SJSA1 (cell line): ENCODE results near the gene SARS1. TPM values are rescaled to one million over a fixed set of nuclear protein-coding genes. Genes with fewer than 3 reads are reported as not detected.
"Not testable (repeated sequence)": the region's sequence is repeated elsewhere in the genome, so short reads cannot be mapped to it uniquely, and the experiment has no call there.

ENCODE experiments used
- DNase-seq, 2 experiments: peaks; one replicate each; pipeline ENCODE4 v3.0.0-alpha.2; 2015 to 2020; ENCODE audit warnings: low spot score in 2 of 2, low read depth in 1 of 2
- H3K27ac ChIP-seq: fragments of 250-450 bp; sonication (Bioruptor Pico); 2 replicates; pipeline ENCODE4 v1.5.1; 2020; ENCODE audit warnings: mild to moderate bottlenecking, moderate library complexity
- H3K27me3 ChIP-seq: fragments of 250-450 bp; sonication (Bioruptor Pico); replicated peaks from 2 replicates; pipeline ENCODE4 v1.5.1; 2020; ENCODE audit warnings: mild to moderate bottlenecking, moderate library complexity
- H3K36me3 ChIP-seq: fragments of 250-450 bp; sonication (Bioruptor Pico); 2 replicates; pipeline ENCODE4 v1.5.1; 2020; ENCODE audit warnings: mild to moderate bottlenecking
- H3K4me1 ChIP-seq: fragments of 250-450 bp; sonication (Bioruptor Pico); replicated peaks from 2 replicates; pipeline ENCODE4 v1.6.1; 2021; ENCODE audit warnings: mild to moderate bottlenecking
- H3K4me3 ChIP-seq: fragments of 250-450 bp; sonication (Bioruptor Pico); 2 replicates; pipeline ENCODE4 v1.5.1; 2020; ENCODE audit warnings: mild to moderate bottlenecking
- H3K9me3 ChIP-seq: fragments of 250-450 bp; sonication (Bioruptor Pico); replicated peaks from 2 replicates; pipeline ENCODE4 v1.5.1; 2020; ENCODE audit warnings: mild to moderate bottlenecking
- total RNA-seq: library from RNA; depleted of rRNA; stranded (reverse); fragments of >200 nt; shearing (Covaris generic); gene quantifications from 2 replicates; pipeline ENCODE4 v1.2.3, GENCODE V29; 2014; rRNA removed

SARS1 gene
- 252 and 264 TPM in 2 replicates for total RNA-seq

- Histone ChIP-seq H3K27me3 (no peaks in the 10 kb centered on the region), H3K4me3 (peak within 1 kb of the TSS; percentile 85), H3K4me1 (peaks cover 22% of the 10 kb centered on the region), H3K36me3 (peaks cover 32% of the 10 kb centered on the region), H3K9me3 (no peaks in the 10 kb centered on the region), H3K27ac (peak within 1 kb of the TSS; percentile 83)
- peak; percentile 86 for DNase-seq
These were observed at the start of gene SARS1 for GRCh38 chr1:109213824-109214693. Gene SARS1 (plus strand): TSS chr1:109213918. CDS start chr1:109213993, 75 bp downstream.

DNA sequence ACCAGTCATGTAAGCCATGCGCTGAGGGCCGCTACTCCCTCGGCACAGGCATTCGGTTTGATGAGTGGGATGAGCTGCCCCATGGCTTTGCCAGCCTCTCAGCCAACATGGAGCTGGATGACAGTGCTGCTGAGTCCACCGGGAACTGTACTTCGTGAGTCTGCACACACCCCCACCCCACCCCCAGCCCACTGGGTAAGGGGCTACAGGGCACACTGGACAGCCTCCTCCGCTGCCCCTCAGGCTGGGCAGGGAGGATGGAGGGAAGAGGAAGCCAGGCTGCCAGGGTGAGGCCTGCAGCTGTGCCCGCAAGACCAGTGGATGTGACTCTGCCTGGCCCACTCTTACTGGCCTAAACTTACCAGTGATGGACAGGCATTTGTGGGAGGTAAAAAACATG lies 49.2 kb upstream of the SARS1 start:
- H3K4me1 ChIP-seq: peaks cover 5% of the 10 kb centered on the region; the same call in 1 of the 2 replicates
- H3K27ac ChIP-seq: no peak overlapping the region
- no peaks in the 10 kb centered on the region; the same call in 1 of the 2 replicates for H3K27me3 ChIP-seq
- no peak for DNase-seq
- H3K4me3 ChIP-seq: no peak overlapping the region
- no peaks in the 10 kb centered on the region for H3K9me3 ChIP-seq
- no peaks in the 10 kb centered on the region for H3K36me3 ChIP-seq

GRCh38 chr1:109167001-109167506 lies 46.7 kb upstream of the SARS1 start:
- Histone ChIP-seq H3K27me3 (no peaks in the 10 kb centered on the region; the same call in 1 of the 2 replicates), H3K4me3 (no peak overlapping the region), H3K4me1 (peaks cover 1% of the 10 kb centered on the region; the same call in 1 of the 2 replicates), H3K27ac (no peak overlapping the region), H3K36me3 (no peaks in the 10 kb centered on the region), H3K9me3 (no peaks in the 10 kb centered on the region)
- DNase-seq: no peak

GRCh38 chr1:109170035-109170764 lies 43.5 kb upstream of the SARS1 start:
- H3K36me3 ChIP-seq: no peaks in the 10 kb centered on the region
- DNase-seq: no peak
- H3K27ac ChIP-seq: no peak overlapping the region
- H3K4me3 ChIP-seq: no peak overlapping the region
- no peaks in the 10 kb centered on the region; the same call in 1 of the 2 replicates for H3K27me3 ChIP-seq
- no peaks in the 10 kb centered on the region for H3K9me3 ChIP-seq
- H3K4me1 ChIP-seq: no peaks in the 10 kb centered on the region

- H3K27ac ChIP-seq: no peak overlapping the region
- H3K4me1 ChIP-seq: no peaks in the 10 kb centered on the region
- H3K9me3 ChIP-seq: no peaks in the 10 kb centered on the region
- H3K27me3 ChIP-seq: no peaks in the 10 kb centered on the region; the same call in 1 of the 2 replicates
- no peak overlapping the region for H3K4me3 ChIP-seq
- no peaks in the 10 kb centered on the region for H3K36me3 ChIP-seq
- DNase-seq: no peak
These were observed 42.1 kb upstream of the SARS1 start for GRCh38 chr1:109171646-109172045.

DNA sequence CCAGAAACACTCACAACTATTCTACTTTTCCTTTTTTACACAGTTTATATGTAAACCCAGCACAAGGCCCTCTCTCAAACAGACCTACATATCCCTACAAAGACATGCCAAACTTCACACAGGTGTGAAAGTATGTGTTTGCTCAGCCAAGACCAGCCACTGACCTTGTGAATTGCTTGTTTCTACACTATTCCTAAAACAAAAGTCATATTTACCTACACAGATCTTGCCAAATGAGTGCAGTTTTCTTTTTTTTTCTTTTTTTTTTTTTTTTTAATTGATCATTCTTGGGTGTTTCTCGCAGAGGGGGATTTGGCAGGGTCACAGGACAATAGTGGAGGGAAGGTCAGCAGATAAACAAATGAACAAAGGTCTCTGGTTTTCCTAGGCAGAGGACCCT lies 37.4 kb upstream of the SARS1 start:
- H3K27me3 ChIP-seq, H3K36me3 ChIP-seq, H3K9me3 ChIP-seq, H3K4me1 ChIP-seq, H3K27ac ChIP-seq, H3K4me3 ChIP-seq, DNase-seq: not testable (repeated sequence)

GRCh38 chr1:109180715-109181084 lies 33.0 kb upstream of the SARS1 start:
- not testable (repeated sequence) for H3K27ac ChIP-seq, H3K9me3 ChIP-seq, H3K27me3 ChIP-seq

GRCh38 chr1:109181085-109181806 lies 32.5 kb upstream of the SARS1 start:
- no peak for DNase-seq
- Histone ChIP-seq H3K36me3 (no peaks in the 10 kb centered on the region), H3K27me3 (no peaks in the 10 kb centered on the region), H3K4me3 (no peak overlapping the region), H3K27ac (no peak overlapping the region), H3K9me3 (no peaks in the 10 kb centered on the region), H3K4me1 (no peaks in the 10 kb centered on the region)

More at GRCh38 chr1:109180715-109181084, 33.0 kb upstream of the SARS1 start:
- H3K4me1 ChIP-seq, DNase-seq, H3K36me3 ChIP-seq, H3K4me3 ChIP-seq: not testable (repeated sequence)

GRCh38 chr1:109181807-109182163 lies 31.9 kb upstream of the SARS1 start:
- H3K27ac ChIP-seq: no peak overlapping the region
- H3K4me3 ChIP-seq: no peak overlapping the region
- no peaks in the 10 kb centered on the region for H3K4me1 ChIP-seq
- no peaks in the 10 kb centered on the region for H3K9me3 ChIP-seq
- no peak for DNase-seq
- H3K36me3 ChIP-seq: no peaks in the 10 kb centered on the region
- no peaks in the 10 kb centered on the region for H3K27me3 ChIP-seq

- Histone ChIP-seq H3K27me3 (no peaks in the 10 kb centered on the region), H3K4me3 (no peak overlapping the region), H3K27ac (no peak overlapping the region), H3K9me3 (no peaks in the 10 kb centered on the region), H3K36me3 (no peaks in the 10 kb centered on the region), H3K4me1 (no peaks in the 10 kb centered on the region)
- DNase-seq: no peak
These were observed 30.5 kb upstream of the SARS1 start for GRCh38 chr1:109183058-109183738.

- no peak for DNase-seq
- H3K9me3 ChIP-seq: no peaks in the 10 kb centered on the region
- H3K27ac ChIP-seq: no peak overlapping the region
- no peaks in the 10 kb centered on the region for H3K36me3 ChIP-seq
- H3K27me3 ChIP-seq: no peaks in the 10 kb centered on the region
- H3K4me3 ChIP-seq: no peak overlapping the region
- no peaks in the 10 kb centered on the region for H3K4me1 ChIP-seq
These were observed 29.0 kb upstream of the SARS1 start for GRCh38 chr1:109184687-109185086.

- no peaks in the 10 kb centered on the region for H3K9me3 ChIP-seq
- no peaks in the 10 kb centered on the region for H3K4me1 ChIP-seq
- H3K36me3 ChIP-seq: no peaks in the 10 kb centered on the region
- H3K27ac ChIP-seq: no peak overlapping the region
- H3K27me3 ChIP-seq: no peaks in the 10 kb centered on the region
- no peak for DNase-seq
- H3K4me3 ChIP-seq: no peak overlapping the region
These were observed 28.4 kb upstream of the SARS1 start for GRCh38 chr1:109185357-109185756.
